ENCODE results near the gene ENGASE.

ENGASE gene

DNA sequence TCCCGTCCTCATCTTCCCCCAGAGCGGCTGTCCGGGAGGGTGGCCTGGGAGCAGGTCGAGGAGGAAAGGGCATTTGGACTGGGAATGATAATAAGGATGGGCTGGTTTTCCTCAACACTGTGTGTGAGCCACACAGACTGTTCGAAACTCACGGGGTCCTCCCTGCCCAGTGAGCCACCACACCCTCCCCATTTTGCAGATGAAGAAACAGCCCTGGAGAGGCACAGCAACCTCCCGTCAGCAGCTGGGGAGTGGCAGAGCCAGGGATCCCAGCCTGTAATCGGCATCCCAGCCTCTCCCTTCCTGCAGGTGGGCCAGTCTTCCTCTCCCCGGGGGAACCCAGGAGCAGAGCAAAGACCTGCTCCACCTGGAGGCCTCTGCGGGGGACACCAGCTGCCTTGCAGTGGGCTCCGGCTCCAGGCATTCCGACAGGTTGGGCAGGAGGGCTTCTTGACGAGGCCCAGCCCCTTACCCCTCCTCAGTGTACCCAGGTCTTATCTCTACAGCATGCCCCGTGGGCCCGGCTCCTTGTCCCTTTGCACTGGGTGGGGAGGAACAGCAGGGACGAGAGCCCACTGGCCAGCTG, 23.8 kb downstream of the ENGASE start:
- DNase-seq (ENCODE audit: extremely low read depth, low read depth): no peak
- TF ChIP-seq, protein P1, sequence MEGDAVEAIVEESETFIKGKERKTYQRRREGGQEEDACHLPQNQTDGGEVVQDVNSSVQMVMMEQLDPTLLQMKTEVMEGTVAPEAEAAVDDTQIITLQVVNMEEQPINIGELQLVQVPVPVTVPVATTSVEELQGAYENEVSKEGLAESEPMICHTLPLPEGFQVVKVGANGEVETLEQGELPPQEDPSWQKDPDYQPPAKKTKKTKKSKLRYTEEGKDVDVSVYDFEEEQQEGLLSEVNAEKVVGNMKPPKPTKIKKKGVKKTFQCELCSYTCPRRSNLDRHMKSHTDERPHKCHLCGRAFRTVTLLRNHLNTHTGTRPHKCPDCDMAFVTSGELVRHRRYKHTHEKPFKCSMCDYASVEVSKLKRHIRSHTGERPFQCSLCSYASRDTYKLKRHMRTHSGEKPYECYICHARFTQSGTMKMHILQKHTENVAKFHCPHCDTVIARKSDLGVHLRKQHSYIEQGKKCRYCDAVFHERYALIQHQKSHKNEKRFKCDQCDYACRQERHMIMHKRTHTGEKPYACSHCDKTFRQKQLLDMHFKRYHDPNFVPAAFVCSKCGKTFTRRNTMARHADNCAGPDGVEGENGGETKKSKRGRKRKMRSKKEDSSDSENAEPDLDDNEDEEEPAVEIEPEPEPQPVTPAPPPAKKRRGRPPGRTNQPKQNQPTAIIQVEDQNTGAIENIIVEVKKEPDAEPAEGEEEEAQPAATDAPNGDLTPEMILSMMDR (IDR thresholded peaks at IDR 0.05; ENCODE audit: low read depth, low read length): no peak

DNA sequence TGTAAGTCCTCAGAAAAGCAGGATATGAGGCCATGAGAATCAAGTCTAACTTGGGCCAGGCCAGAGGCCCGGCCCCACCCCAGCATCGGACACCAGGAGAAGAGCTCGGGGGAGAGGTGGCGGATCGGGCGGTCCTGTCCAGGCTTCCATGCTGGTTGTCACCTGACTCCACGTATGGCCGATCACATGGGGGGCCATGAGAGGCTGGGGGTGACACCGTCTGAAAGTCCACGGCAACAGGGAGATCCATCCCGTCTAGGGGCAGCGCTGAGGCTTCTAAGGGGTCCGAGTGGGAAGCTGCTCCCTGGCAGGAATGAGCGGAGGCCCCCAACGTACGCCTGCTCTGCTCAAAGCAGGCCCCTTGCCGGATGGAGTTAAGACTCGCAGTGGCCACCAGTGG, 25.8 kb downstream of the ENGASE start:
- DNase-seq (ENCODE audit: extremely low read depth, low read depth): no peak
- TF ChIP-seq, protein P1 (IDR thresholded peaks at IDR 0.05; ENCODE audit: low read depth, low read length): no peak

DNA sequence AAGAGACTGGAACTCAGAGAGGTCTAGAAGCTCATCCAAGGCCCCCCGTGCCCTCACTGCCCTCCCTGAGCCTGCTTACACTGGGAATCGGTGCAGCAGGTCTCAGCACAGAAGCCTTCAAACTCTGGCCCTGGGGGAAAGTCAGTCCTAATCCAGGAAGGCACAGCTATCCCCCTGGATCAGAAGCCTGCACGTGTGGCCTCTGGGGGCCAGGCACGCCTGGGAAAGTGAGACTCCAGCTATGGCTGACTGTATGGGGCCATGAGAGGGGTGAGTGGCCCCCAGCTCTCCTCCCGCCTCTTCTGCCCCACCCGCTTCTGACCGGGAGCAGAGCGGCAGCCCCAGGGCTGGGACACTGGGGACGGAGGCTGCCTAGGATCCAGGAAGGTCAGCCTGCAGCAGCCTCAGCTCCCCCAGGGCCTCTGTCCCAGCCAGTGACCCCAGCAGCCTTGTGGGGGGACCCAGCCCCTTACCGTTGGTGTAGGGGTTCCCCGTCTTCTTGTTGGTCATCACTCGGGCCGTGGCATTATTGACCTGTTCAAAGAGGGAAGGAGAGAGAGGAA, 26.6 kb downstream of the ENGASE start:
- TF ChIP-seq, protein P1 (IDR thresholded peaks at IDR 0.05; ENCODE audit: low read depth, low read length): no peak
- no peak for DNase-seq (ENCODE audit: extremely low read depth, low read depth)

DNA sequence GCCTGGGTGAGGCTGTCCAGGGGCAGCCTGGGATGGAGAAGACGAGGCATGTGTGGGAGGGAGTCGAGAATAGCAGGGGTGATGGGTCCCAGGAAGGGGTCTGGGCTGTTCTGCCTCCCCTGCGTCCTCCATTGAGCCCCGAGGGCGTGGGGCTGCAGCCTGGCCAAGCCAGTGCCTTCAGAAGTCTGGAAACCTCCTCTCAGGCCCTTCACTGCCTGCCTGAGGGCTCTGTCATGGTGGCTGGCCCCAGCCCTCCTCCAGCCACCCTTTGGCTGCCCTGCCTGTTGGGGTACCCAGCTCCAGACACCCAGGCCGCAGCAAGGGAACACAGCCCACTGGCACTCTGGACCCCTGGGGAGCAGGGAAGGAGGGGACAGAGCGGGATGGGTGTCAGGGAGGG, 27.6 kb downstream of the ENGASE start:
- TF ChIP-seq, protein P1 (IDR thresholded peaks at IDR 0.05; ENCODE audit: low read depth, low read length): no peak
- DNase-seq (ENCODE audit: extremely low read depth, low read depth): no peak

DNA sequence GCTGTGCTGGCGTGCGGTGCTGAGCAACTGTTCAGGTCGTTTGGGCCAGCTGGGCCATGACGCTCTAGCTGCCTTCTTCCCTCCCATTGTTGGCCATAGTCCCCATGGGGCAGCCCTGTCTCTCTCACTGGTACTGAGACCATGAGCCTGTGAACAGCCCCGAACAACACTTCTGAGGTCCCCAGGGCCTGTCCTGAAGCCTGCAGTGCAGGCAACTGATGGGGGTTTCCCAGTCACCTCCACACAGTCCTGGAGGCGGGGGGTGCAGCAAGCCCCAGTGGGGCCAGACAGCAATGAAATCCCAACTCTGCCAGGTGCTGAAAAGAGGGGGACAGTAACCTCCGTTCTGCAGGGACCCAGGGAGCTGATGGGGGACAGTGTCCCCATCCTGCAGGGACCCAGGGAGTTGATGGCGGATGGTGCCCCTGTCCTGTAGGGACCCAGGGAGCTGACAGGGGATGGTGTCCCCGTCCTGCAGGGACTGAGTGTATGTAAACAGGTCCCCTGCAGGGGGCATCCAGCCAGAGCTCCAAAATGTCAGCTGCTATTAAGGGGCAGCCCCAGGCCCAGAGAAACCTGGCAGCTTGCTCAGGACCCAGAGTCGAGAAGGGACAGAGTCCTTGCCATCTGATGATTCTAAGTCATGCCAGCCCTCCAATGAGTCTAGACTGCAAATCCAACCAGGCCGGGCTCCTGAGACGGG, 30.4 kb downstream of the ENGASE start:
- TF ChIP-seq, protein P1 (IDR thresholded peaks at IDR 0.05; ENCODE audit: low read depth, low read length): no peak

DNA sequence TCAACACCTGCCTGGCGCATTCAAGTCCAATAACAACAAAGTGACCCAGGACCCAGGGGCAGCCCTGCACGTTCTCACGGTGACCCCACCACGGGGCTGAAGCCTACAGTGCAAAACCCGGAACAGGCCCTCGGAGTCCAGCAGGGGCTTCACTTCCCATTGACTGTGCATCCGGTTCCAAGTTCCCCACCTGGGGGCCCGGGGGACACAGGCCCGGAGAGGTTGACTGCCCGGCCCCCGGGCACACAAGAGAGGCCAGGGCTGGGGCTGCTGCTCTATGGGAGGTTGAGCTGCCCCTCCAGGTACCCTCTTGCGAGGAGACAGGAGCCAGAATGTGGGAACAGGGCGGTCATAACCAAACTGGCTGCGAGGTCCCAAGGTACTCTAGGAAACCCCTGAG, 31.3 kb downstream of the ENGASE start:
- TF ChIP-seq, protein P1 (IDR thresholded peaks at IDR 0.05; ENCODE audit: low read depth, low read length): no peak
- no peak for DNase-seq (ENCODE audit: extremely low read depth, low read depth)

More for the DNA sequence above, 30.4 kb downstream of the ENGASE start:
- DNase-seq (ENCODE audit: extremely low read depth, low read depth): no peak

DNA sequence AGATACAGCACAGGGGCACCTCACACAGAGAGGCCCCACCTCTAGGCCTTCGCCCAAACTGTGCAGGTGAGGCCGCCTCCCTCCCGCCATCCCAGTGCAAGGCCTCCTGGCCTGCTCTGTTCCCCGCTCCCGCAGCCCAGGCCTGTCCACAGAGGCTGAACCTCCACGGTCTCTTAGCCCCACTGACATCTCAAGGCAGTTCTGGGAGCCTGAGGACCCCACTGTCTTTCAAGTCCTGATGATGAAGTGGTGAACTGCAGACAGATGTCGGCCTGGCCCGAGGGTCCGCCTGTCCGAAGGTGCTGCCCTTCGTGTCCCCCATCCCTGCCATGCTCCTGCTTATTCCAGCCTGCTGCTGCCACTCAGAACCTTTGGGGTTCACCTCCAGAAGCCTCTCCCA, 32.3 kb downstream of the ENGASE start:
- TF ChIP-seq, protein P1 (IDR thresholded peaks at IDR 0.05; ENCODE audit: low read depth, low read length): no peak
- no peak for DNase-seq (ENCODE audit: extremely low read depth, low read depth)

Data from AG09319 (cell line).